HAP-1 (cell line): Measurements from ENCODE around the gene ITGA2B.
"Not testable (repeated sequence)": the region's sequence is repeated elsewhere in the genome, so short reads cannot be mapped to it uniquely, and the experiment has no call there.

Experiments used
- DNase-seq, 2 experiments: peaks; one replicate each; pipeline ENCODE4 v3.0.0-alpha.2; 2016 to 2020; ENCODE audit warnings: low spot score in 2 of 2
- H3K27me3 ChIP-seq: fragments of 250-450 bp; sonication (Bioruptor Pico); 2 replicates; pipeline ENCODE4 v1.5.1; 2020; ENCODE audit warnings: low read depth, mild to moderate bottlenecking, moderate library complexity
- H3K36me3 ChIP-seq: fragments of 250-450 bp; sonication (Bioruptor Pico); replicated peaks from 2 replicates; pipeline ENCODE4 v1.5.1; 2020; ENCODE audit warnings: mild to moderate bottlenecking
- H3K4me1 ChIP-seq: fragments of 250-450 bp; sonication (Bioruptor Pico); 2 replicates; pipeline ENCODE4 v1.5.1; 2020; ENCODE audit warnings: mild to moderate bottlenecking
- H3K4me3 ChIP-seq: fragments of 250-450 bp; sonication (Bioruptor Pico); 2 replicates; pipeline ENCODE4 v1.5.1; 2020; ENCODE audit warnings: mild to moderate bottlenecking, moderate library complexity
- H3K9me3 ChIP-seq: fragments of 250-450 bp; sonication (Bioruptor Pico); 2 replicates; pipeline ENCODE4 v1.5.1; 2020; ENCODE audit warnings: mild to moderate bottlenecking, moderate library complexity
- in situ Hi-C: fragments of 300-500 bp; cut with MboI; formaldehyde crosslinking; loops from 3 replicates; pipeline ENCODE4 v1.14.3; 2020; ENCODE audit warnings: low sequenced_read_pairs, inconsistent platforms, mixed read lengths

The ITGA2B gene

GRCh38 chr17:44369414-44370023, 19.9 kb downstream of the ITGA2B start:
- H3K36me3 ChIP-seq, H3K27me3 ChIP-seq, in situ Hi-C loops, DNase-seq, H3K4me3 ChIP-seq, H3K4me1 ChIP-seq, H3K9me3 ChIP-seq: not testable (repeated sequence)

GRCh38 chr17:44368391-44369243, 20.8 kb downstream of the ITGA2B start:
- H3K9me3 ChIP-seq, in situ Hi-C loops: not testable (repeated sequence)

GRCh38 chr17:44367231-44367979, 22.0 kb downstream of the ITGA2B start:
- DNase-seq, result no peak
- Histone ChIP-seq H3K9me3 (no peaks in the 10 kb centered on the region), H3K4me1 (no peaks in the 10 kb centered on the region), H3K36me3 (no peaks in the 10 kb centered on the region), H3K27me3 (peaks cover 5% of the 10 kb centered on the region; the same call in 1 of the 2 replicates), H3K4me3 (no peak overlapping the region)
- in situ Hi-C loops, result no loop called here

More at GRCh38 chr17:44368391-44369243, 20.8 kb downstream of the ITGA2B start:
- not testable (repeated sequence) for H3K36me3 ChIP-seq, H3K4me1 ChIP-seq, H3K4me3 ChIP-seq, H3K27me3 ChIP-seq, DNase-seq

- H3K9me3 ChIP-seq, in situ Hi-C loops, H3K4me3 ChIP-seq, H3K27me3 ChIP-seq, H3K36me3 ChIP-seq, H3K4me1 ChIP-seq, DNase-seq: not testable (repeated sequence)
Observed at GRCh38 chr17:44365051-44365450, 24.4 kb downstream of the ITGA2B start.

- in situ Hi-C loops, result no loop called here
- DNase-seq, result peak; percentile 70 to 80
- H3K9me3 ChIP-seq, result no peaks in the 10 kb centered on the region
- peaks cover 6% of the 10 kb centered on the region; the same call in 1 of the 2 replicates for H3K4me1 ChIP-seq
- H3K27me3 ChIP-seq, result peaks cover 5% of the 10 kb centered on the region; the same call in 1 of the 2 replicates
- no peaks in the 10 kb centered on the region for H3K36me3 ChIP-seq
- H3K4me3 ChIP-seq, result peak within 1 kb of the TSS; percentile 64
Observed at GRCh38 chr17:44363613-44364159, 25.8 kb downstream of the ITGA2B start, which contains the start of gene FAM171A2. FAM171A2 (minus strand) TSS chr17:44363853; CDS start chr17:44363714, 139 bp downstream.

GRCh38 chr17:44362949-44363612, 26.4 kb downstream of the ITGA2B start:
- peak in 1 of 2 experiments; percentile 60 for DNase-seq
- Histone ChIP-seq H3K4me1 (peaks cover 6% of the 10 kb centered on the region; the same call in 1 of the 2 replicates), H3K36me3 (no peaks in the 10 kb centered on the region), H3K9me3 (no peaks in the 10 kb centered on the region), H3K27me3 (peaks cover 5% of the 10 kb centered on the region; the same call in 1 of the 2 replicates), H3K4me3 (peak overlapping the region; percentile 64)
- in situ Hi-C loops, result no loop called here

GRCh38 chr17:44362459-44362948, 26.9 kb downstream of the ITGA2B start:
- H3K4me3 ChIP-seq, result peak overlapping the region; percentile 64
- peaks cover 5% of the 10 kb centered on the region; the same call in 1 of the 2 replicates for H3K27me3 ChIP-seq
- H3K36me3 ChIP-seq, result no peaks in the 10 kb centered on the region
- peaks cover 6% of the 10 kb centered on the region; the same call in 1 of the 2 replicates for H3K4me1 ChIP-seq
- DNase-seq, result no peak
- in situ Hi-C loops, result no loop called here
- no peaks in the 10 kb centered on the region for H3K9me3 ChIP-seq

- no peaks in the 10 kb centered on the region for H3K36me3 ChIP-seq
- peaks cover 6% of the 10 kb centered on the region; the same call in 1 of the 2 replicates for H3K4me1 ChIP-seq
- H3K4me3 ChIP-seq, result no peak overlapping the region
- no peaks in the 10 kb centered on the region for H3K9me3 ChIP-seq
- no peak for DNase-seq
- peaks cover 5% of the 10 kb centered on the region; the same call in 1 of the 2 replicates for H3K27me3 ChIP-seq
- in situ Hi-C loops, result no loop called here
Observed at GRCh38 chr17:44361292-44362260, 27.9 kb downstream of the ITGA2B start.

- DNase-seq, result peak in 1 of 2 experiments; percentile 55
- Histone ChIP-seq H3K4me3 (no peak overlapping the region), H3K27me3 (peaks cover 1% of the 10 kb centered on the region; the same call in 1 of the 2 replicates), H3K9me3 (no peaks in the 10 kb centered on the region), H3K36me3 (no peaks in the 10 kb centered on the region), H3K4me1 (peaks cover 6% of the 10 kb centered on the region; the same call in 1 of the 2 replicates)
- in situ Hi-C loops, result no loop called here
Observed at GRCh38 chr17:44360826-44361225, 28.6 kb downstream of the ITGA2B start.

GRCh38 chr17:44360144-44360533, 29.3 kb downstream of the ITGA2B start:
- in situ Hi-C loops, result no loop called here
- no peaks in the 10 kb centered on the region for H3K27me3 ChIP-seq
- H3K9me3 ChIP-seq, result no peaks in the 10 kb centered on the region
- H3K36me3 ChIP-seq, result no peaks in the 10 kb centered on the region
- peaks cover 6% of the 10 kb centered on the region; the same call in 1 of the 2 replicates for H3K4me1 ChIP-seq
- no peak overlapping the region for H3K4me3 ChIP-seq
- DNase-seq, result no peak

- no peaks in the 10 kb centered on the region for H3K9me3 ChIP-seq
- DNase-seq, result no peak
- no peaks in the 10 kb centered on the region for H3K36me3 ChIP-seq
- no peaks in the 10 kb centered on the region for H3K27me3 ChIP-seq
- in situ Hi-C loops, result no loop called here
- H3K4me1 ChIP-seq, result peaks cover 6% of the 10 kb centered on the region; the same call in 1 of the 2 replicates
- no peak overlapping the region for H3K4me3 ChIP-seq
Observed at GRCh38 chr17:44359458-44360143, 29.8 kb downstream of the ITGA2B start.
